HL-60/S4 (cell line): ENCODE results near the gene HOXC9.

Experiments used
- in situ Hi-C: fragments of 300-500 bp; cut with MboI; formaldehyde crosslinking; loops from 2 replicates; pipeline ENCODE4 v1.14.3; 2022; ENCODE audit warnings: low sequenced_read_pairs

Gene HOXC9

GRCh38 chr12:53975479-53976152 lies 24.3 kb upstream of the HOXC9 start:
- in situ Hi-C loops = no loop called here

DNA sequence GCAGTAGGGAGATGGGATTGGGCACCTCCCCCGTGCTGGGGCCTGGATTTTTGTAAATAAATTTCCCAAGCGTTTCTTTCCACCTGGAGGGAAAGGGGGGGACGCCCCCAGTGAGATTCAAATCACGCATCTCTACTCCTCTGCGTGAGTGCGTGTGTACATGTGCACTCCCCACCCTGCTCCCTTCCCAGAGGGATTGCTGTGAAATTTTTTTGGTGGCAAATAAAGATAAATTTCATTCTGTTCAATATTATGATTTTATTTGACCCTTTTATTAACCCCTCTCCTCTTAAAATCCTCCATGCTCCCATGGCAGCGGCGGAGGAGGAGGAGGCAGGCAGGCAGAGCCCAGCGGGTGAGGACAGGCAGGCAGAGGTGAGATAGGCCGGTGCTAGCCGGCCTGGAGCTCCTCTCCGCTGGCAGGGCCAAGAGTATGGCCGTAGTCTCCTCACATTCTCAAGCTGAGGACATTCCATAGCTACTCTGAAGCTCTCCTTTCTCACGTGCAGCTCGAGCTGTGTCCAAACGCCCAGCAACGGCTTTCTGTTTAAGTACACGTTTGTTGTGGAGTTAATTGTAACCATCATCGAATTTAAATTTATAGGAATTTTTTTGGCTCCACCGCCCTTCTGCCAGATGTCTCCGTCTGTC lies 23.7 kb upstream of the HOXC9 start:
- in situ Hi-C loops = no loop called here

GRCh38 chr12:53976823-53977595 lies 23.0 kb upstream of the HOXC9 start:
- in situ Hi-C loops = no loop called here

GRCh38 chr12:53977596-53978445 lies 22.1 kb upstream of the HOXC9 start:
- in situ Hi-C loops = no loop called here

- in situ Hi-C loops = no loop called here
These were observed 21.2 kb upstream of the HOXC9 start for GRCh38 chr12:53978477-53979356.

DNA sequence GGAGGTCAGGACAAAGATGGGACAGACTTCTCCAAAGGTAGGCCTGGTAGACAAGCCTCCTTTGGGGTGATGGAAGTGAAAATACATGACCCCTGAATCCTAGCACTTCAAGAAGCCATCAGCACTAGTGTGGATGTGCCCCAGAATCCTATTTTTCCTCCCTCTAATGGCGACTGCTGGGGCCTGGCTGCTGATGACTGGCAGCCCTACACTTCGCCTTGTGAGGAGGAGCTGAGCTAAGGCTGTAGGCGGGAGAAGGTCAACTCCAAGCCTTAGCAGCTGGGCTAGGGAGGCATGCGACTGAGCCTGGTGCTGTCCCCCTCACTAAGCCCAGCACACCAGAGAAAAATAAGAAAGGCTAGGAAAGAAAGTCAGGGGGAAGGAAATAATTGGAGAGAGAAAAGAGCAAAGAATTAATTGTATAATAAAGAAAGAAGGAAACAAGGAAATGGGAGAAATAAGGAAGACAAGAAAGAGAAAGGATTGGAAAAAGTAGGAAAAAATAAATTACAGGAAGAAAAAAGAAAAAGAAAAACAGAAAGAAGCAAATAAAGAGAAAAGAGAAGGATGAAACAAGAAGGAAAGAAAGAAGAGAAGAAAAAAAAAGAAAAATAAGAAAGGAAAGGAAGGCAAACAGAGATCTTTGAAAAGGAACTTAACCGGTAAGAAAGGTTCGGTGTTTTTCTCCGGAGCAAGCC lies 19.7 kb upstream of the HOXC9 start:
- in situ Hi-C loops = no loop called here

DNA sequence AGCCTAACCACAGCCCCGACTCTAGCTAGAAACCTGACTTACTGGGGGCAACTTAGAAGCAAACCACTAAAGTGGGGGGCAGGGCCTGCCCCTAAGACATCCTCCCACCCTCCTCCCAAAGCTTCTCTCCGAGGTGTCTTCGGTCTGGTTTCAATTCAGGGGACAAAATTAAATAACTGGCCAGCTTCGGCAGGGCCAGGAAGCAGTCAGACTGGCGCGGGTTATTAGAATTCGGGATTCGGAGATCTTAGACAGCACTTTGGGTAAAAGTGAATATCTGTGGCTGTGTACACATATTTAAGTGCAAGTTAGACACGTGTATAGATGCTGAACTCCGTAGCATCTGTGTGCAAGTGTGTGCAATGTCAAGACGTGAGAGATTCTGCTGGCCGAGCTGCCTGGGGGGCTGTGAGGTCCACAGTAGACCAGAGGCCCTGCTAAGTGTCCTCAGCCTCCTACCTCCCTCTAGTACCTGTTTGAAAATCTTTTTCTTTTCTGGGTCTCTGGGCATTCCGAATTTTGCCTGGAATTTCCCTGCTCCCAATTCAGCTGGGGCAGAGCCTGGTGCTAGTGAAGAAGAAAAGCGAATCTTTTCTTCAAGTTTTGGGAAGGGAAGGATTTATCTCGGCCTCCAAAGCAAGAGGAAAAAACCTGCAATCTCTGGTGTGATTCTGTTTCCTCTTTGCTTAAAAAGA lies 19.0 kb upstream of the HOXC9 start:
- in situ Hi-C loops = no loop called here

DNA sequence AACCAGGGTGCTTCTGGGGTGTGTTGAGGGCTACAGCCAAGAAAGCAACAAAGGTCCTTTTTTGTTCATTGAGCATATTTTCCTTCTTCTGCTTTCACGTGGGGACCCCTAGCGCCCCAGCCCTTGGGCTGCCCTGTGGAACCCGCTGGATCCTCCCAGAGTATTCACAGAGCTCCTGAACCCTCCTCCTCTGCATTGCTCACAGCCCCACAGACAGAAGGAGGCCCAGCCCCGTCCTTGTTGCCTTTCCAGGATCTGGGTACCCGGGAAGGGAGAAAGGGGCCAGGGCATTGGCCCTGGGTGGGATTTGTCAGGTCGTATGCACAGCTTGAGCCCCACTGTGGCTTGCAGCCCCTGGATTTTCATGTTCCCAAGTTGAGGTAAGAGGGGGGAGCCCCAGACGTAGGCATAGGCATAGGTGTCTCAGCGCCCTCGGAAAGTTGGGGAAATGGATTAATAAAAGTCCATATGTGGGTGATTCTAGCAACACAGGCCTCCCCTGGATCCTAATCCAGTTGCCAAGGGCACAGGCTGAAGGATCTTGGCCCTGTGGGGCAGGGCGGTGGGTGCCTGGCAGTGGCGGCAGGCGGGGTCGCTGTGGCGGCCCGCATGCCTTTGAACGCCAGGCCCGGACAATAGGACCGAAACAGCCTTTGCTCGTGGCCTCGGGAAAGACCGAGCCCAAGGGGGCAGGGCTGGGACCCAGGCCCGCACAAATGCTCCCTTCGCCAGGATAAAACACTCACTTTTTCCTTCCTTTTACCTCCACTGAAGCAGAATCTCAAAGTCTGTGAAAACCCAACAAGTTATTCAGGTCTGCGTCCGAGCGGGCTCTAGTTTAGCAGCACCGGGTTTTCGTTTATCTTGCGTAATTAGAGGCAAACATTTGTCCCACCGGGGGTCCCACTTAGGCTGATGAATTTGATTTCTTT lies 18.1 kb upstream of the HOXC9 start:
- in situ Hi-C loops = no loop called here

GRCh38 chr12:53982648-53983567 lies 17.1 kb upstream of the HOXC9 start:
- in situ Hi-C loops = no loop called here

DNA sequence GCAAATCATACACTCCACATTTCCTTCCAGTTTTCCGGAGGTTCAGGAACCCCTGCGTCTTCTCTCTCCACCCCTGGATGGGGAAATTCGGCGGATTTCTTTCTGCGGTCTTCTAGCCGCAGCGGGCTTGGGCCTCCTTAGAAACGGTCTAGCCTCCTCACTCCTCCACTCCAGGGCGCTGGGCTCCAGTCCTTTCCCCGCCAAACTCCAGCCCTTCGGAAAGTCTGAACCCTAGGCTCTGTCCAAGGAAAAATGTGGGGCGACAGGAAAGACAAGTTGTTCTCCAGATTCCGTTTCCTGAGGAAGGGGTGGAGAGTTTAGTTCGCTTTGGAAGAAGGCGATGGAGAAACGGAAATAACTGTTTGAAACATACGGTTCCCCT lies 16.4 kb upstream of the HOXC9 start:
- in situ Hi-C loops = no loop called here

DNA sequence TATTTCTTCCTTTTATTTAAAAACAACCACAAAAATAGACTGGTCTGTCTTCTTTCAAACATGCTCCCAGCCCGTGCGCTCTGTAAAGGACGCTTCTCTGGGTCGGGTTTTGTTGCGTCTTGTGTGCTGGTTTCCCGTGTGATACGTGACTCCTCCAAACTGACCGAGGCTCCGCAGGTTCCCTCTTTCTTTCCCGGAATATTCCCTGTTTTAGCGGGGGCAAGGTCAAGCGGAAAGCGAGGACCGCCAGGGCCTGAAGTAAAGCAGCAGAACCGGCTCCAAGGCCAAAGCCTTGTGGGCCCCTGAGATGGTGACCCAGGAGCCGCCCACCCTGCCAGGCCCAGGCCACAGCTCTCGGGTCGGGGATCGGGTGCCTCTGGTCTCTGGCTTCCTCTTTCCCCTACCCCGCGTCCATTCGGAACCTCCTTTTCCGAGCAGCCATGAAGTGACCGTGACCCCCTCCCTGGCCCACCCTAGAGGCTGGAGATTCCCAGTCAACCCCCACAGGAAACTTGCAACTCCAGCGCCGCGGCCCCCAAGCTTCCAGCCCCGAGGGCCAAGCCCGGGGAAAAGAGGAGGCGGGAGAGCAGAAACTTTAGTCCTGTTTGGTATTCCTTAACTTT lies 15.9 kb upstream of the HOXC9 start:
- in situ Hi-C loops = no loop called here

GRCh38 chr12:53984901-53985691 lies 14.9 kb upstream of the HOXC9 start, which contains the start of gene HOXC10:
Gene HOXC10 (plus strand): TSS chr12:53985146. CDS start chr12:53985260, 114 bp downstream.
- in situ Hi-C loops = no loop called here

GRCh38 chr12:53985692-53985993 lies 14.3 kb upstream of the HOXC9 start:
- in situ Hi-C loops = no loop called here

GRCh38 chr12:53985994-53986685 lies 13.8 kb upstream of the HOXC9 start:
- in situ Hi-C loops = no loop called here
